Osteoblast (primary cell): ENCODE data around the gene CDC14B. TPM values are rescaled to one million over a fixed set of nuclear protein-coding genes. Genes with fewer than 3 reads are reported as not detected.
A peak's percentile ranks its signal among the peaks of the same experiment; 100 is the strongest.

Source experiments
- DNase-seq: peaks from one replicate; pipeline ENCODE4 v3.0.0; 2011; ENCODE audit warnings: low spot score, mixed read lengths; ENCODE audit not compliant: insufficient read length; ENCODE audit errors: missing footprints
- H2AFZ ChIP-seq: 2 replicates; pipeline ENCODE4 v1.6.0; 2011; ENCODE audit warnings: mild to moderate bottlenecking, low read length
- H3K27ac ChIP-seq: 2 replicates; pipeline ENCODE4 v1.5.1; 2011; ENCODE audit warnings: mild to moderate bottlenecking, low read depth, low read length, moderate library complexity
- H3K27me3 ChIP-seq: 2 replicates; pipeline ENCODE4 v1.6.0; 2012; ENCODE audit warnings: mild to moderate bottlenecking, control low read depth, inconsistent platforms, low read length, moderate library complexity; ENCODE audit not compliant: insufficient read depth
- H3K36me3 ChIP-seq: 2 replicates; pipeline ENCODE4 v1.5.1; 2011; ENCODE audit warnings: mild to moderate bottlenecking, low read length, control low read depth, moderate library complexity; ENCODE audit not compliant: insufficient read depth
- H3K4me1 ChIP-seq: 2 replicates; pipeline ENCODE4 v1.5.1; 2011; ENCODE audit warnings: mild to moderate bottlenecking, low read length, control low read depth, moderate library complexity; ENCODE audit not compliant: insufficient read depth
- H3K4me2 ChIP-seq: 2 replicates; pipeline ENCODE4 v1.6.0; 2011; ENCODE audit warnings: mild to moderate bottlenecking, low read length; ENCODE audit not compliant: insufficient read depth
- H3K4me3 ChIP-seq: fragments of 200-600 bp; sonication (generic); 3 replicates; pipeline ENCODE4 v1.5.1; 2012; ENCODE audit warnings: mild to moderate bottlenecking, low read length, inconsistent platforms; ENCODE audit not compliant: insufficient read depth
- H3K79me2 ChIP-seq: 2 replicates; pipeline ENCODE4 v1.6.0; 2012; ENCODE audit warnings: mild to moderate bottlenecking, low read length, control low read depth, inconsistent platforms; ENCODE audit not compliant: insufficient read depth
- H3K9me3 ChIP-seq: 2 replicates; pipeline ENCODE4 v1.5.1; 2011; ENCODE audit warnings: low read depth, low read length, control low read depth
- H4K20me1 ChIP-seq: 2 replicates; pipeline ENCODE4 v1.6.0; 2012; ENCODE audit warnings: mild to moderate bottlenecking, low read length, control low read depth; ENCODE audit not compliant: insufficient read depth
- total RNA-seq: library from RNA; depleted of rRNA; stranded (reverse); fragments of >200 nt; gene quantifications from 2 replicates; pipeline ENCODE4 v1.2.3, GENCODE V29; 2012
- TF ChIP-seq, protein P1 (sequence below): IDR thresholded peaks from 2 replicates; pipeline ENCODE4 v1.5.1; 2011; ENCODE audit warnings: mild to moderate bottlenecking, low read depth, low read length, moderate library complexity; ENCODE audit errors: extremely low read depth

The CDC14B gene
- total RNA-seq, 1 donor = 43.4 TPM

DNA sequence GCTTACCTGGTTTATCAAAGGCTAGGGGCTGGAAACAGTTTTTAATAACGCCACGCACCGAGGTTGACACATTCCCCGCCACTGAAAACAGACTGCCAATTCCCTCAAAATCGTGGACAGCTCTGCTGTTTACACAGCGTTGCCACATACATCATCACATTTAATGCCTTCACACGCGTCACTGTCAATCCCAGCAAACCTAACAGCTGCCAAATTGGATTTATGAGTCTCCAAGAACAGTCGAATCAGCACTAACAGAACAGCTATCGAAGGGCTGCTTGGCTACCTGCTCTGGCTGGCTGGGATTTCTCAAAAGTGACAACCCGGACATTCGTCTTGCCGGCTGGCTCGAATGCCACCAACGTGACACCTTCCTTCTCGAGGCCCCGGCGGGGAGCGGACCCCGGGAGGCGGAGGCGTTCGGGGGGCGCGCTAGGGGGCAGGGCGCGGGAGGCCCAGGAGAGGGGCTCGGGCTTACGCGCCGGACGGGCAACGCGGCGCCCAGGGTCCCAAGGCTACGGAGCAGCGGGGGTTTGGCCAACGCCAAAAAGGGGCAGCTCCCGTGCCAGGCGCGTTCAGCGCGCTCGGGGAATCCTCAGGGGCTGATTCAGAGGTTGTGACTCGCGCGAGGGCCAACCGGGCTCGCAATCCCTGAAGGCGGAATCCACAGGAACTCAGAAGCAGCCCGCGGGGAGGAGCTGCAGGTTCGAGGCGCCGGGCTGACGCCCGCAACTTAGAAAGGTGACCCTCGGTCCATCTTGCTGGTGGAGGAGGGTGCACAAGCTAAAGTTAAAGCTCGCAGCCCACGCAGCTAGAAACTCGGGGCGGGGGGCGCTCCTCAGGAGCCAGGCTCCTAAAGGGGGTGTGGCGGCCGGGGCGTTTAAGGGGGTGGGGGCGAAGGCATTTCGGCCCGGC is 1.2 kb downstream of the CDC14B start:
- TF ChIP-seq, protein P1, sequence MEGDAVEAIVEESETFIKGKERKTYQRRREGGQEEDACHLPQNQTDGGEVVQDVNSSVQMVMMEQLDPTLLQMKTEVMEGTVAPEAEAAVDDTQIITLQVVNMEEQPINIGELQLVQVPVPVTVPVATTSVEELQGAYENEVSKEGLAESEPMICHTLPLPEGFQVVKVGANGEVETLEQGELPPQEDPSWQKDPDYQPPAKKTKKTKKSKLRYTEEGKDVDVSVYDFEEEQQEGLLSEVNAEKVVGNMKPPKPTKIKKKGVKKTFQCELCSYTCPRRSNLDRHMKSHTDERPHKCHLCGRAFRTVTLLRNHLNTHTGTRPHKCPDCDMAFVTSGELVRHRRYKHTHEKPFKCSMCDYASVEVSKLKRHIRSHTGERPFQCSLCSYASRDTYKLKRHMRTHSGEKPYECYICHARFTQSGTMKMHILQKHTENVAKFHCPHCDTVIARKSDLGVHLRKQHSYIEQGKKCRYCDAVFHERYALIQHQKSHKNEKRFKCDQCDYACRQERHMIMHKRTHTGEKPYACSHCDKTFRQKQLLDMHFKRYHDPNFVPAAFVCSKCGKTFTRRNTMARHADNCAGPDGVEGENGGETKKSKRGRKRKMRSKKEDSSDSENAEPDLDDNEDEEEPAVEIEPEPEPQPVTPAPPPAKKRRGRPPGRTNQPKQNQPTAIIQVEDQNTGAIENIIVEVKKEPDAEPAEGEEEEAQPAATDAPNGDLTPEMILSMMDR = no peak

DNA sequence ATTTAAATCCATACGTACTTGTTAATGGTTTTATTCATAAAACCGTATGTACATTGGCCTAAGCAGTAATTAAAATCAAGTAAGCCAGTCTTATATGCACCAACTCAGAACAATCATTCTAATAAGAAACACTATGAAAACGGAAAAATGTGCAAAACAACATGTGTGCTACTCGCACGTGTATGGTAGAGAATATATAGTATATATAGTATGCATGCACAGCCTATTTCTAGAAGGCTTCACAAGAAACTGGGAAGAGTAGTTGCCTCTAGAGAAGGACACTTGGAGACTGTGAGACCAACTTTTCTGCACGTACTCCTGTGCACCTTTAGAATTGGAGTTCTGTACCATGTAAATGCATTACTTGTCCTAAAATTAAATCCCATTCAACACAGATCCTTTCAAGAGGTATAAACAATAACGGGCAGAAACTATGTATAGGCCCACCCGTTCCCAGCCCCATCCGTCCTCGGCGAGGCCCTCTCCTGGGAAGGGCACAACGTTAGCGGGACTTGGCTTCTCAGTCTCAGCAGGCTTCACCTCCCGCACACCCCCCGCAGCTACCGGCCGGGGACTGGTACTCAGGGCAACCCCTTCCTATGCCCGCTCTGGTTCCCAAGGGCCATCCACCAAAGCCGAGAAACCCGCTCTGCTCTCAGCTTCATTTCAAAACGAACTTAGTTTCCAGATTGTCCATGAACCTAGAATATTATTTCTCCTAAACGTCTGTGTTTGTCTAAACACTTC is 2.0 kb downstream of the CDC14B start:
- Histone ChIP-seq H4K20me1 (no peaks in the 10 kb centered on the region), H3K9me3 (no peaks in the 10 kb centered on the region), H2AFZ (no peak overlapping the region), H3K79me2 (peaks cover 32% of the 10 kb centered on the region), H3K4me2 (peak overlapping the region; percentile 82), H3K36me3 (no peaks in the 10 kb centered on the region), H3K27ac (peak overlapping the region; percentile 4), H3K4me1 (peaks cover 12% of the 10 kb centered on the region), H3K27me3 (no peaks in the 10 kb centered on the region), H3K4me3 (peak overlapping the region; percentile 82)
- peak; percentile 29 for DNase-seq
- TF ChIP-seq, protein P1 = no peak

More for the DNA sequence above, 1.2 kb downstream of the CDC14B start:
- H3K9me3 ChIP-seq = no peaks in the 10 kb centered on the region
- peak overlapping the region; percentile 82 for H3K4me3 ChIP-seq
- H3K27me3 ChIP-seq = no peaks in the 10 kb centered on the region
- H3K79me2 ChIP-seq = peaks cover 24% of the 10 kb centered on the region
- H3K4me2 ChIP-seq = peak overlapping the region; percentile 82
- peaks cover 8% of the 10 kb centered on the region for H3K4me1 ChIP-seq
- H3K36me3 ChIP-seq = no peaks in the 10 kb centered on the region
- H2AFZ ChIP-seq = peak overlapping the region; percentile 42
- H3K27ac ChIP-seq = peak overlapping the region; percentile 4
- peak; percentile 93 for DNase-seq
- H4K20me1 ChIP-seq = no peaks in the 10 kb centered on the region

DNA sequence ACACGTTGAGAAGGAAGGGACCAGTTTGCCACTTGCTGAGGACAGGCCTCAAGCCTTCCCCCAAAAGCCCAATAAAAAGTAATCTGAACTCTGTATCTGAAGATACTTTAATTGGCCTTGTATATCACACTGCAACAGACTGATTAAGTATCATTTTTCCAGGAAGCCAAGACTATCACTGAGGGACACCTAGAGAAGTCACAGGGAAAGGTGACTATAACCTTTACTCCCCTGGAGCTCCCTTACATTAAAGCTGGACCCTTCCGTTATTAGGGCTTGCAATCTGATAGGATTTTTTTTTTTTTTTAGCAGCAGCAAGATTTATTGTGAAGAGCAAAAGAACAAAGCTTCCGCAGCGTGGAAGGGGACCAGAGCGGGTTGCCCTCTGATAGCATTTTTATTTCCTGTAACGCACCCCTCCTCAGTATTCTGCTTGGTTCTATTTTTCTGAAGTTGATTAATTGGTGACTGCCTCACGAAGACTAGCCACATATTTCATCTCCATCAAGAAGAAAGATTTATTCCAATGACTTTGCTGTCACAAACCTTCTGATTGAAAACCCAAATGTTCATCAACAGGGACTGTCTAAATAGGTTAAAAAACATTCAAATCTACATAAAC is 2.7 kb downstream of the CDC14B start:
- DNase-seq = no peak
- no peak overlapping the region for H3K27ac ChIP-seq
- TF ChIP-seq, protein P1 = no peak
- H3K36me3 ChIP-seq = no peaks in the 10 kb centered on the region
- no peaks in the 10 kb centered on the region for H3K9me3 ChIP-seq
- no peak overlapping the region for H3K4me2 ChIP-seq
- no peak overlapping the region for H2AFZ ChIP-seq
- H3K4me3 ChIP-seq = no peak overlapping the region
- peaks cover 18% of the 10 kb centered on the region for H3K4me1 ChIP-seq
- no peaks in the 10 kb centered on the region for H3K27me3 ChIP-seq
- H3K79me2 ChIP-seq = peaks cover 34% of the 10 kb centered on the region
- no peaks in the 10 kb centered on the region for H4K20me1 ChIP-seq
